ENCODE data around the gene EXOC2. TPM values are rescaled to one million over a fixed set of nuclear protein-coding genes. Genes with fewer than 3 reads are reported as not detected.

Gene EXOC2
- total RNA-seq, 2 experiments from 2014 or later, result 31.9 to 38.9 TPM

DNA sequence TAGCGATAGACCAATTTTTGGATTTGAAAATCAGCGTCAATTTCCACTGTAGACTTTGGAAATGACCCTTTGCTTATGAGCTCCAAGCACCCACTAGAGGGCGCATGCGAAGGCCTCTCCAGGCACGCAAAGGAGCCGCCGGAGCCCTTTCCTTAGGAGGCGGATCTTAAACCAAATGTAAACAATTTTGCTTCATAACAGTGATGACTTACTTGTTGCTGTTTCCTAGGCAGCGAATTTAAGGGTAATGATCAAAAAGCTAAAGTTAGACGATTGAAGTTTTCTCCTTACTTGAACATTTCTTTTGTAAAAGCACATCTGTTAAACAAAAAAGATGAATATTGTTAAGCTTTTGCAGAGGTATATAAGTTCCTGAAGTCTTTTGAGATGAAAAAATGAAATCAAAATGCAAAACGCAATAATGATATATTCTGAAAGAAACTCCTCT lies 29.2 kb upstream of the EXOC2 start:
- Mint-ChIP-seq H3K36me3 (ENCODE audit: low read depth) (no peaks in the 10 kb centered on the region), H3K4me1 (no peaks in the 10 kb centered on the region), H3K4me3 (no peak overlapping the region), H3K9me3 (ENCODE audit: low read depth) (no peaks in the 10 kb centered on the region), H3K27me3 (peaks cover 18% of the 10 kb centered on the region), H3K27ac (no peak overlapping the region)
- CTCF ChIA-PET, result interaction anchor here (0.6 to 3.2 kb wide), 46 partner anchors 8 to 695 kb away, joined by 3 to 27 read pairs (median 4); partner anchors contain the start of genes EXOC2 and IRF4
- intact Hi-C loops (cut with DNase I, micrococcal nuclease), result loop anchor here (1.0 to 10.0 kb wide), 8 partner anchors 65 to 714 kb away; no protein-coding TSS in a partner anchor
- DNase-seq, result peak; percentile 90
- POLR2A ChIA-PET, result interaction anchor here (0.7 kb wide), 2 partner anchors 11 to 37 kb away, joined by 3 to 4 read pairs; no protein-coding TSS in a partner anchor
- ATAC-seq, result peak; percentile 93

DNA sequence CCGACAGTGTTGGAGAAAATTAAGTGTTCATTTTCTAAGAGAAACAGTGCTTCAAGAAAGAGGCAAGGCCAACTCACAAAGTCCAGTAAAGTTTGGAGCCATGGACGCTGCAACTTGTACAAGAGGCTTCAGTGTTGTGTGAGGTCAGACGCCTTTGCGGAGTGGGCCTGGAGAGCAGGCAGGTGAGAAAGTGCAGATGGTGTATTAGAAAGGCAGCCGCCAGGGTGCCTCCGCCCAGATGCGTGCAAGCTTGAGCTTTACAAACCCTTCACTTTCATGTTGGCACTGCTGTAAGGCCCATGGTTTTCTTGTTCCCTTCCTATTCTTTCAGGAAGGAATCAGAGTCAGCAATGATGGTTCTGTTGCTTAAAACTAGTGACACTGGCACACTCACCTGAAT lies 25.4 kb upstream of the EXOC2 start:
- no peak overlapping the region for H3K27ac Mint-ChIP-seq
- no peak overlapping the region for H3K4me3 Mint-ChIP-seq
- intact Hi-C loops (cut with DNase I, micrococcal nuclease), result loop anchor here in 1 of 2 experiments (10.0 kb wide), 1 partner anchor 224 kb away; no protein-coding TSS in a partner anchor

GRCh38 chr6:717135-717534 lies 24.2 kb upstream of the EXOC2 start:
- no peaks in the 10 kb centered on the region for H3K36me3 Mint-ChIP-seq (ENCODE audit: low read depth)
- no peaks in the 10 kb centered on the region for H3K9me3 Mint-ChIP-seq (ENCODE audit: low read depth)
- ATAC-seq, result no peak
- POLR2A ChIA-PET, result no interaction called here
- peaks cover 2% of the 10 kb centered on the region for H3K4me1 Mint-ChIP-seq
- H3K4me3 Mint-ChIP-seq, result no peak overlapping the region
- CTCF ChIA-PET, result no interaction called here
- intact Hi-C loops (cut with DNase I, micrococcal nuclease), result loop anchor here in 1 of 2 experiments (10.0 kb wide), 1 partner anchor 222 kb away; no protein-coding TSS in a partner anchor
- peaks cover 7% of the 10 kb centered on the region for H3K27me3 Mint-ChIP-seq
- no peak for DNase-seq
- no peak overlapping the region for H3K27ac Mint-ChIP-seq

More for the DNA sequence above, 25.4 kb upstream of the EXOC2 start:
- Mint-ChIP-seq H3K9me3 (ENCODE audit: low read depth) (no peaks in the 10 kb centered on the region), H3K4me1 (no peaks in the 10 kb centered on the region), H3K36me3 (ENCODE audit: low read depth) (no peaks in the 10 kb centered on the region), H3K27me3 (peaks cover 7% of the 10 kb centered on the region)
- ATAC-seq (no peak), DNase-seq (no peak)
- CTCF ChIA-PET, result interaction anchor here (0.7 to 1.3 kb wide), 2 partner anchors 9 to 12 kb away, joined by 3 to 4 read pairs; no protein-coding TSS in a partner anchor
- POLR2A ChIA-PET, result no interaction called here

DNA sequence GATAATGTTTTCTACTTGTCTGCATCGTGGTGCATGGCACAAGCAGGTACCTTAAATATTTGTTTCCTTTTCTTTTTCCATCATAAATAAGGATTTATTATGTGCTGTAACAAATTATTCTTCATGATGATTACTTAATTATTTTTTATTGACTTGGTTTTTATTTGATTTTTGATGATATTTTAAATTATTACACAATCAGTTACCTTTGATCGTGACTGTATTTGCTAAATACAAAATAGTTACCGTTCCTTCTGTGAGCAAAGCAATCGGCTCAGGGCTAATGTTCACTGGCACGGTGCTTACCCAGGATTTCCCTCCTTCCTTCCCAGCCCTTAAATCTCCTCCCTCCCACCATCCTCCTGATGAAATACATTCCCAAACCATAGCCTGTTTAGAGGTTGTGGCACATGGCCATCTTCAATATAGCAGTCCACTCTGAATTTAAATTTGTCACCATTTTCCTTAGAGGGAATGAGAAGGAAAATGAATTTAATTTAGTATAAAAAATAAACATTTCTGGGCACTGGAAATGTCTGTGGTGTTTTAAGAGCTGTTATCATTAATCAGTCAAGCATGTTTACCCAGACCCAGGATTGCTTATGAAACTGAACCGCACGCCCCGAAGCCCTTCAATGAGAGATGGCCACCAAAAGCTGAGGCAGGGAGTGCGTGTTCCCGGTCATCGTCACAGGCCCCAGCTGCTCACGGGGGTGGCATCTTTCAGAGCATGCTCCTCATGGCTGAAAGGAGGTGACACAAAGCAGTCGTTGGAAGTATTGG lies 23.0 kb upstream of the EXOC2 start:
- DNase-seq (no peak), ATAC-seq (no peak)
- Mint-ChIP-seq H3K27ac (no peak overlapping the region), H3K4me3 (no peak overlapping the region), H3K4me1 (peaks cover 13% of the 10 kb centered on the region), H3K36me3 (ENCODE audit: low read depth) (no peaks in the 10 kb centered on the region), H3K9me3 (ENCODE audit: low read depth) (no peaks in the 10 kb centered on the region), H3K27me3 (peaks cover 4% of the 10 kb centered on the region)
- POLR2A ChIA-PET, result interaction anchor here (0.7 kb wide), 1 partner anchor 21 kb away, joined by 5 read pairs; no protein-coding TSS in a partner anchor
- CTCF ChIA-PET, result interaction anchor here (0.8 kb wide), 1 partner anchor 696 kb away, joined by 4 read pairs; no protein-coding TSS in a partner anchor
- intact Hi-C loops (cut with DNase I, micrococcal nuclease), result loop anchor here in 1 of 2 experiments (10.0 kb wide), 1 partner anchor 221 kb away; no protein-coding TSS in a partner anchor

- CTCF ChIA-PET, result no interaction called here
- Mint-ChIP-seq H3K36me3 (ENCODE audit: low read depth) (no peaks in the 10 kb centered on the region), H3K4me3 (no peak overlapping the region), H3K4me1 (peaks cover 22% of the 10 kb centered on the region), H3K27me3 (no peaks in the 10 kb centered on the region), H3K27ac (no peak overlapping the region), H3K9me3 (ENCODE audit: low read depth) (no peaks in the 10 kb centered on the region)
- intact Hi-C loops (cut with DNase I, micrococcal nuclease), result loop anchor here in 1 of 2 experiments (10.0 kb wide), 1 partner anchor 219 kb away; no protein-coding TSS in a partner anchor
- ATAC-seq, result no peak
- POLR2A ChIA-PET, result no interaction called here
- DNase-seq, result no peak
Measured at GRCh38 chr6:714100-714499, 21.2 kb upstream of the EXOC2 start.

- POLR2A ChIA-PET, result no interaction called here
- no peaks in the 10 kb centered on the region for H3K9me3 Mint-ChIP-seq (ENCODE audit: low read depth)
- ATAC-seq (no peak), DNase-seq (no peak)
- no peaks in the 10 kb centered on the region for H3K36me3 Mint-ChIP-seq (ENCODE audit: low read depth)
- H3K4me3 Mint-ChIP-seq, result no peak overlapping the region
- no peak overlapping the region for H3K27ac Mint-ChIP-seq
- peaks cover 22% of the 10 kb centered on the region for H3K4me1 Mint-ChIP-seq
- intact Hi-C loops (cut with DNase I, micrococcal nuclease), result loop anchor here in 1 of 2 experiments (10.0 kb wide), 1 partner anchor 219 kb away; no protein-coding TSS in a partner anchor
- CTCF ChIA-PET, result interaction anchor here (2.6 kb wide), 1 partner anchor 120 kb away, joined by 9 read pairs; no protein-coding TSS in a partner anchor
- H3K27me3 Mint-ChIP-seq, result peaks cover 2% of the 10 kb centered on the region
Measured at GRCh38 chr6:713351-713750, 20.4 kb upstream of the EXOC2 start.

DNA sequence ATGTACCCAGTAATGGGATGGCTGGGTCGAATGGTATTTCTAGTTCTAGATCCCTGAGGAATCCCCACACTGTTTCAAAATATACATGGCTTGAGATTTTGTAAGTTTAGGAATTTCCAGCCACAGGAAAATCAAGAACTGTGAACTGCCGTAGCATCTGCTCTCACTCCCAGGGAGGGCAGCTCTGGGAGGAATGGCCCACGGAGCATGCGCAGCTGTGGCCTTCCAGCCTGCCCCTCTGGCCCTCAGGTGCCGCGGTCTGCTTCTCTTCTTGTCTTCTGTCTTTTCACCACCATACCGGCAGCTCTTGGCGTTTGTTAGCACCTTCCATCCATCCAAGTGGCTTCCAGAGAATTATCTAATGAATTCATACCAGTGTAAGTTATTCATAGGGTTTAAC lies 19.9 kb upstream of the EXOC2 start:
- no peak overlapping the region for H3K27ac Mint-ChIP-seq
- peaks cover 22% of the 10 kb centered on the region for H3K4me1 Mint-ChIP-seq
- intact Hi-C loops (cut with DNase I, micrococcal nuclease), result loop anchor here in 1 of 2 experiments (10.0 kb wide), 1 partner anchor 218 kb away; no protein-coding TSS in a partner anchor
- H3K36me3 Mint-ChIP-seq (ENCODE audit: low read depth), result no peaks in the 10 kb centered on the region
- POLR2A ChIA-PET, result no interaction called here
- no peak for ATAC-seq
- CTCF ChIA-PET, result interaction anchor here (2.5 to 2.6 kb wide), 2 partner anchors 9 to 119 kb away, joined by 9 to 15 read pairs; no protein-coding TSS in a partner anchor
- no peaks in the 10 kb centered on the region for H3K9me3 Mint-ChIP-seq (ENCODE audit: low read depth)
- H3K4me3 Mint-ChIP-seq, result no peak overlapping the region
- no peak for DNase-seq
- H3K27me3 Mint-ChIP-seq, result peaks cover 2% of the 10 kb centered on the region

- Mint-ChIP-seq H3K27ac (peak overlapping the region; percentile 97), H3K4me3 (peak overlapping the region; percentile 80), H3K36me3 (ENCODE audit: low read depth) (no peaks in the 10 kb centered on the region), H3K27me3 (peaks cover 4% of the 10 kb centered on the region), H3K4me1 (peaks cover 22% of the 10 kb centered on the region), H3K9me3 (ENCODE audit: low read depth) (no peaks in the 10 kb centered on the region)
- ChIA-PET CTCF (interaction anchor here (1.0 to 2.6 kb wide), 3 partner anchors 10 to 119 kb away, joined by 3 to 15 read pairs (median 9); partner anchors contain the start of gene EXOC2), POLR2A (interaction anchor here (0.6 to 1.1 kb wide), 2 partner anchors 19 to 235 kb away, joined by 3 to 4 read pairs; partner anchors contain the start of gene EXOC2)
- no peak for DNase-seq
- intact Hi-C loops (cut with DNase I, micrococcal nuclease), result loop anchor here (1.0 to 10.0 kb wide), 4 partner anchors 19 to 217 kb away; partner anchors contain the start of gene EXOC2 (in 2 of the 2)
- peak; percentile 20 for ATAC-seq
Measured at GRCh38 chr6:711925-712324, 19.0 kb upstream of the EXOC2 start.

- peak overlapping the region; percentile 80 for H3K4me3 Mint-ChIP-seq
Measured at GRCh38 chr6:710601-711571, 17.9 kb upstream of the EXOC2 start.

DNA sequence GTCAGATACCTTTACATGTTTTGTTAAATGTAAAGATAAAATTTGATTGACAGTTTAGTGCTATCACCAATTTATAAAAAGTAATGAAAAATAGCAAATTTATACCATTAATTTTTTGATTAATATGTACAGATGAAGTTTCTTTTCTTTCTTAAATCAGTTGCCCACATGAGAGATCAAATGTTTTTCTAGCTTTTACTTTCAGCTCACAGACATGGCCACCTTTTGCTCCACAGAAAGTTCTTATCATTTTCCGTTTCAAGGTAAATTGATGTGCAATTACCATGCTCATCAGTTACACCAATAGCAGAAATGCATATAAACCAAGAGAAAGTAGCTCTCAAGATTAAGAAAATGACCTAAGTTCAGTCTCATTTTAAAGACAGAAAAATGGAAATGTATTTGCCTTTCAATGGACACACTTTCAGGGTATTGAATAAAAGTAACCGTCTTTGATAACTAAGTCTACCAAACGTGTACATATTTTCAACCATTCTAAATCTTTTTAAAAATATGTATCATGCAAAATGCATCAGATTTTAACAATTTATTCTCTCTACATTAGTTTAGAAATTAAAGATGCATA lies 16.6 kb upstream of the EXOC2 start:
- ATAC-seq (no peak), DNase-seq (no peak)
- H3K27me3 Mint-ChIP-seq, result peaks cover 6% of the 10 kb centered on the region
- ChIA-PET POLR2A (no interaction called here), CTCF (interaction anchor here (0.9 to 2.8 kb wide), 3 partner anchors 9 to 320 kb away, joined by 3 to 13 read pairs (median 3); no protein-coding TSS in a partner anchor)
- H3K4me1 Mint-ChIP-seq, result peaks cover 23% of the 10 kb centered on the region
- H3K36me3 Mint-ChIP-seq (ENCODE audit: low read depth), result no peaks in the 10 kb centered on the region
- H3K27ac Mint-ChIP-seq, result no peak overlapping the region
- peak overlapping the region; percentile 80 for H3K4me3 Mint-ChIP-seq
- intact Hi-C loops (cut with DNase I, micrococcal nuclease), result loop anchor here (2.0 to 10.0 kb wide), 4 partner anchors 17 to 215 kb away; partner anchors contain the start of gene EXOC2 (in 1 of the 2)
- no peaks in the 10 kb centered on the region for H3K9me3 Mint-ChIP-seq (ENCODE audit: low read depth)

More at GRCh38 chr6:710601-711571, 17.9 kb upstream of the EXOC2 start:
- ATAC-seq (peak; percentile 92), DNase-seq (peak; percentile 59)
- H3K36me3 Mint-ChIP-seq (ENCODE audit: low read depth), result no peaks in the 10 kb centered on the region
- POLR2A ChIA-PET, result interaction anchor here (0.7 to 1.1 kb wide), 2 partner anchors 11 to 18 kb away, joined by 4 read pairs; partner anchors contain the start of gene EXOC2
- peaks cover 22% of the 10 kb centered on the region for H3K4me1 Mint-ChIP-seq
- no peaks in the 10 kb centered on the region for H3K9me3 Mint-ChIP-seq (ENCODE audit: low read depth)
- H3K27me3 Mint-ChIP-seq, result peaks cover 6% of the 10 kb centered on the region
- H3K27ac Mint-ChIP-seq, result peak overlapping the region; percentile 97
- intact Hi-C loops (cut with DNase I, micrococcal nuclease), result loop anchor here (1.0 to 10.0 kb wide), 4 partner anchors 18 to 216 kb away; partner anchors contain the start of gene EXOC2 (in 2 of the 2)
- CTCF ChIA-PET, result interaction anchor here (0.7 to 2.6 kb wide), 4 partner anchors 11 to 501 kb away, joined by 3 to 15 read pairs (median 6); partner anchors contain the start of gene EXOC2

All from activated CD4-positive, alpha-beta T cell treated with anti-CD3 and anti-CD28 coated beads for 36 hours (primary cell).